K562 (cell line): ENCODE data around the gene TNFRSF18. TPM values are rescaled to one million over a fixed set of nuclear protein-coding genes. Genes with fewer than 3 reads are reported as not detected.

Experiments used
- EWSR1 ChIP-seq: fragments of 450-650 bp; IDR thresholded peaks from 2 replicates; pipeline ENCODE4 v1.6.1; 2018; ENCODE audit warnings: borderline replicate concordance, mild to moderate bottlenecking, low read depth, moderate library complexity; ENCODE audit not compliant: partially characterized antibody
- KAT8 ChIP-seq: fragments of 450-650 bp; IDR thresholded peaks from 2 replicates; pipeline ENCODE4 v1.6.1; 2016; ENCODE audit warnings: low read depth, mild to moderate bottlenecking
- KDM5B ChIP-seq: fragments of 200-600 bp; sonication (generic); IDR thresholded peaks from 2 replicates; pipeline ENCODE4 v1.6.1; 2012; ENCODE audit warnings: low read depth, mild to moderate bottlenecking, moderate library complexity, low read length, control low read depth, inconsistent platforms; ENCODE audit not compliant: insufficient replicate concordance
- MED1 ChIP-seq: sonication (generic); formaldehyde crosslinking; IDR thresholded peaks from 2 replicates; pipeline ENCODE4 v1.8.1; 2023; ENCODE audit warnings: missing genetic modification reagents, borderline replicate concordance
- NFE2L1 ChIP-seq: fragments of 450-650 bp; IDR thresholded peaks from 2 replicates; pipeline ENCODE4 v1.6.1; 2016; ENCODE audit warnings: missing genetic modification characterization, low read depth, mild to moderate bottlenecking, missing compliant biosample characterization, moderate library complexity, borderline replicate concordance
- PYGO2 ChIP-seq: fragments of 450-650 bp; IDR thresholded peaks from 2 replicates; pipeline ENCODE4 v1.6.1; 2016; ENCODE audit warnings: mild to moderate bottlenecking, missing genetic modification characterization, moderate library complexity, missing compliant biosample characterization
- RBFOX2 ChIP-seq: fragments of 200-400 bp; formaldehyde crosslinking; IDR thresholded peaks from 2 replicates; pipeline ENCODE4 v1.6.1; 2017; ENCODE audit warnings: low read depth, mild to moderate bottlenecking, low read length, moderate library complexity
- RNF2 ChIP-seq: sonication (generic); IDR thresholded peaks from 2 replicates; pipeline ENCODE4 v1.6.1; 2016
- ZNF175 ChIP-seq: fragments of 200-800 bp; sonication (Bioruptor generic); IDR thresholded peaks from 2 replicates; pipeline ENCODE4 v1.6.1; 2016; ENCODE audit warnings: low read depth, mild to moderate bottlenecking, missing genetic modification characterization, missing compliant biosample characterization
- ZNF282 ChIP-seq: sonication (generic); formaldehyde crosslinking; IDR thresholded peaks from 2 replicates; pipeline ENCODE4 v1.8.1; 2023; ENCODE audit warnings: missing genetic modification reagents
- ZNF444 ChIP-seq: fragments of 250-450 bp; sonication (Bioruptor Pico); IDR thresholded peaks from 2 replicates; pipeline ENCODE4 v1.4.0; 2020; ENCODE audit warnings: mild to moderate bottlenecking, moderate library complexity
- polyA plus RNA-seq, 8 experiments: library from polyadenylated mRNA; depleted of rRNA in 4 of 8; stranded (reverse) in 5 of 8; unstranded in 3 of 8; fragments of >200 nt; fragmentation: Nextera tagmentation in 2 of 8; fragmentation: Illumina TruSeq in 1 of 8; extraction: Ambion mirVana in 2 of 8; extraction: Trizol in 1 of 8; gene quantifications; 2 replicates each; pipeline versions ENCODE4 v1.2.1 to v1.2.3, GENCODE V29; 2011 to 2014; ENCODE audit warnings: inconsistent platforms in 1 of 8, missing spikeins in 1 of 8
- total RNA-seq, 7 experiments: library from RNA; depleted of rRNA in 6 of 7; stranded (reverse); fragments of >200 nt in 6 of 7; fragmentation: Illumina TruSeq in 2 of 7; extraction: Trizol in 2 of 7; gene quantifications; 2 replicates each; pipeline versions ENCODE4 v1.2.1 to v1.2.3, GENCODE V29; 2011 to 2021; ENCODE audit warnings: low replicate concordance in 1 of 7
- TF ChIP-seq, protein P1 (sequence below), 3 experiments: fragments of 200-800 bp in 1 of 3; fragments of 250-450 bp in 1 of 3; fragments of 450-650 bp in 1 of 3; sonication (Bioruptor Pico) in 1 of 3; sonication (Bioruptor generic) in 1 of 3; formaldehyde crosslinking in 1 of 3; IDR thresholded peaks; 2 replicates each; pipeline versions ENCODE4 v1.6.1 to v1.8.0; 2016 to 2022; ENCODE audit warnings: mild to moderate bottlenecking in 2 of 3, missing genetic modification characterization in 2 of 3, missing compliant biosample characterization in 1 of 3, moderate library complexity in 1 of 3
- TF ChIP-seq, protein P2 (sequence below): fragments of 450-650 bp; IDR thresholded peaks from 2 replicates; pipeline ENCODE4 v1.6.1; 2018; ENCODE audit not compliant: partially characterized antibody
- TF ChIP-seq, protein P3 (sequence below): IDR thresholded peaks from 3 replicates; pipeline ENCODE4 v1.6.1; 2011; ENCODE audit warnings: borderline replicate concordance, mild to moderate bottlenecking; ENCODE audit not compliant: insufficient read length, insufficient read depth
- TF ChIP-seq, protein P4 (sequence below): fragments of 450-650 bp; formaldehyde crosslinking; IDR thresholded peaks from 2 replicates; pipeline ENCODE4 v1.4.0; 2020; ENCODE audit warnings: mild to moderate bottlenecking

TNFRSF18 gene
- total and polyA plus RNA-seq, 9 of the 15 experiments (the other 6 are each of a cell fraction or from before 2014, with no cell fraction given), result 0.24 to 0.27 TPM; not detected in 7

DNA sequence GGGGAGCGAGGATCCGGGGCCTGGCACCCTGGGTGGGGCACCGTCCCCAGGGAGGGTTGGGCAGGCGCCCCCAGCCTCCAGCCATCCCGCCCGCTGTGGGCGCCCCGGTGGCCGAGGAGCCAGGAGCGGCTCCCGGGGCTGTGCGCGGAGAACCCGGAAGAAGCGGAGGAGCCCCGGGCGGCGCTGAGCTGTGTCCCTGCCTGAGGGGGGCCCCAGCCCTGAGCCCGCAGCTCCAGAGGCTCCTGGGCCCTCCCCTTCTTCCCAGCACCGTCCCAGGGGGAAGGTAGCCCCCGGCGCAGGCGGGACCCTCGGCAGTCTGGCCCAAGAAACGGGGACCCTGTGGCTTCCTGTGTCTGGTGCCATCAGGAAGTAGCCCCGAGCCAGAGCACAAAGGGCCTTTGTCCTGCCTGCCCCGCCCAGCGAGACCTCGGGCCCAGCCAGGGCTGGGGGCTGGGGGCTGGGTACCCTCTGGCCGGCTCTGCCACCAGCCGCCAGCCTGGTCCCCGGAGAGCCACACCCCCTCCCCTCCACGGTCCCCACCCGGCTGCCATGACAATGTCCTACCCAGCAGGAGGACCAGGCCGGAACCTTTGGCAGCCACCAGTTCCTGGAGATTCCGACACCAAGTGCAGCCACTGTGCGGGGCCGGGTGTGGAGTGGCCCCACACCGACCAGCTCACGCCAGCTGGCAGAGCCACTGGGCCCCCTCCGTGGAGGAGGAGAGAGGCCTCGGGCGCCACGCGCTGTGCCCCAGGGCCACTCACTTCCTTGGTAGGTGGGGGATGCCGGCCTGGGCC, 48.3 kb downstream of the TNFRSF18 start (continued):
- TF ChIP-seq, protein P1, sequence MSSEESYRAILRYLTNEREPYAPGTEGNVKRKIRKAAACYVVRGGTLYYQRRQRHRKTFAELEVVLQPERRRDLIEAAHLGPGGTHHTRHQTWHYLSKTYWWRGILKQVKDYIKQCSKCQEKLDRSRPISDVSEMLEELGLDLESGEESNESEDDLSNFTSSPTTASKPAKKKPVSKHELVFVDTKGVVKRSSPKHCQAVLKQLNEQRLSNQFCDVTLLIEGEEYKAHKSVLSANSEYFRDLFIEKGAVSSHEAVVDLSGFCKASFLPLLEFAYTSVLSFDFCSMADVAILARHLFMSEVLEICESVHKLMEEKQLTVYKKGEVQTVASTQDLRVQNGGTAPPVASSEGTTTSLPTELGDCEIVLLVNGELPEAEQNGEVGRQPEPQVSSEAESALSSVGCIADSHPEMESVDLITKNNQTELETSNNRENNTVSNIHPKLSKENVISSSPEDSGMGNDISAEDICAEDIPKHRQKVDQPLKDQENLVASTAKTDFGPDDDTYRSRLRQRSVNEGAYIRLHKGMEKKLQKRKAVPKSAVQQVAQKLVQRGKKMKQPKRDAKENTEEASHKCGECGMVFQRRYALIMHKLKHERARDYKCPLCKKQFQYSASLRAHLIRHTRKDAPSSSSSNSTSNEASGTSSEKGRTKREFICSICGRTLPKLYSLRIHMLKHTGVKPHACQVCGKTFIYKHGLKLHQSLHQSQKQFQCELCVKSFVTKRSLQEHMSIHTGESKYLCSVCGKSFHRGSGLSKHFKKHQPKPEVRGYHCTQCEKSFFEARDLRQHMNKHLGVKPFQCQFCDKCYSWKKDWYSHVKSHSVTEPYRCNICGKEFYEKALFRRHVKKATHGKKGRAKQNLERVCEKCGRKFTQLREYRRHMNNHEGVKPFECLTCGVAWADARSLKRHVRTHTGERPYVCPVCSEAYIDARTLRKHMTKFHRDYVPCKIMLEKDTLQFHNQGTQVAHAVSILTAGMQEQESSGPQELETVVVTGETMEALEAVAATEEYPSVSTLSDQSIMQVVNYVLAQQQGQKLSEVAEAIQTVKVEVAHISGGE (CRISPR knock-in tag; IDR thresholded peaks at IDR 0.05), result no peak; a peak in 1 of 6 replicates
- TF ChIP-seq, protein P2, sequence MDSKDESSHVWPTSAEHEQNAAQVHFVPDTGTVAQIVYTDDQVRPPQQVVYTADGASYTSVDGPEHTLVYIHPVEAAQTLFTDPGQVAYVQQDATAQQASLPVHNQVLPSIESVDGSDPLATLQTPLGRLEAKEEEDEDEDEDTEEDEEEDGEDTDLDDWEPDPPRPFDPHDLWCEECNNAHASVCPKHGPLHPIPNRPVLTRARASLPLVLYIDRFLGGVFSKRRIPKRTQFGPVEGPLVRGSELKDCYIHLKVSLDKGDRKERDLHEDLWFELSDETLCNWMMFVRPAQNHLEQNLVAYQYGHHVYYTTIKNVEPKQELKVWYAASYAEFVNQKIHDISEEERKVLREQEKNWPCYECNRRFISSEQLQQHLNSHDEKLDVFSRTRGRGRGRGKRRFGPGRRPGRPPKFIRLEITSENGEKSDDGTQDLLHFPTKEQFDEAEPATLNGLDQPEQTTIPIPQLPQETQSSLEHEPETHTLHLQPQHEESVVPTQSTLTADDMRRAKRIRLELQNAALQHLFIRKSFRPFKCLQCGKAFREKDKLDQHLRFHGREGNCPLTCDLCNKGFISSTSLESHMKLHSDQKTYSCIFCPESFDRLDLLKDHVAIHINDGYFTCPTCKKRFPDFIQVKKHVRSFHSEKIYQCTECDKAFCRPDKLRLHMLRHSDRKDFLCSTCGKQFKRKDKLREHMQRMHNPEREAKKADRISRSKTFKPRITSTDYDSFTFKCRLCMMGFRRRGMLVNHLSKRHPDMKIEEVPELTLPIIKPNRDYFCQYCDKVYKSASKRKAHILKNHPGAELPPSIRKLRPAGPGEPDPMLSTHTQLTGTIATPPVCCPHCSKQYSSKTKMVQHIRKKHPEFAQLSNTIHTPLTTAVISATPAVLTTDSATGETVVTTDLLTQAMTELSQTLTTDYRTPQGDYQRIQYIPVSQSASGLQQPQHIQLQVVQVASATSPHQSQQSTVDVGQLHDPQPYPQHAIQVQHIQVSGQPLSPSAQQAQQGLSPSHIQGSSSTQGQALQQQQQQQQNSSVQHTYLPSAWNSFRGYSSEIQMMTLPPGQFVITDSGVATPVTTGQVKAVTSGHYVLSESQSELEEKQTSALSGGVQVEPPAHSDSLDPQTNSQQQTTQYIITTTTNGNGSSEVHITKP, result no peak
- TF ChIP-seq ZNF282 (CRISPR knock-in tag) (0 out of 2 replicates have a peak, but pooled peaks have one; percentile 62), MED1 (CRISPR knock-in tag) (no peak), PYGO2 (no peak), RNF2 (no peak), KAT8 (no peak), RBFOX2 (peak; percentile 79), NFE2L1 (tag) (no peak), ZNF444 (CRISPR knock-in tag) (no peak), ZNF175 (CRISPR knock-in tag) (0 out of 2 replicates have a peak, but pooled peaks have one; percentile 28), KDM5B (peak; percentile 21), EWSR1 (no peak)
- TF ChIP-seq, protein P3, sequence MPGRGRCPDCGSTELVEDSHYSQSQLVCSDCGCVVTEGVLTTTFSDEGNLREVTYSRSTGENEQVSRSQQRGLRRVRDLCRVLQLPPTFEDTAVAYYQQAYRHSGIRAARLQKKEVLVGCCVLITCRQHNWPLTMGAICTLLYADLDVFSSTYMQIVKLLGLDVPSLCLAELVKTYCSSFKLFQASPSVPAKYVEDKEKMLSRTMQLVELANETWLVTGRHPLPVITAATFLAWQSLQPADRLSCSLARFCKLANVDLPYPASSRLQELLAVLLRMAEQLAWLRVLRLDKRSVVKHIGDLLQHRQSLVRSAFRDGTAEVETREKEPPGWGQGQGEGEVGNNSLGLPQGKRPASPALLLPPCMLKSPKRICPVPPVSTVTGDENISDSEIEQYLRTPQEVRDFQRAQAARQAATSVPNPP, result no peak
- TF ChIP-seq, protein P4, sequence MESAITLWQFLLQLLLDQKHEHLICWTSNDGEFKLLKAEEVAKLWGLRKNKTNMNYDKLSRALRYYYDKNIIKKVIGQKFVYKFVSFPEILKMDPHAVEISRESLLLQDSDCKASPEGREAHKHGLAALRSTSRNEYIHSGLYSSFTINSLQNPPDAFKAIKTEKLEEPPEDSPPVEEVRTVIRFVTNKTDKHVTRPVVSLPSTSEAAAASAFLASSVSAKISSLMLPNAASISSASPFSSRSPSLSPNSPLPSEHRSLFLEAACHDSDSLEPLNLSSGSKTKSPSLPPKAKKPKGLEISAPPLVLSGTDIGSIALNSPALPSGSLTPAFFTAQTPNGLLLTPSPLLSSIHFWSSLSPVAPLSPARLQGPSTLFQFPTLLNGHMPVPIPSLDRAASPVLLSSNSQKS (CRISPR knock-in tag), result no peak
